ENCODE results near the gene SPAG16.

Gene SPAG16

DNA sequence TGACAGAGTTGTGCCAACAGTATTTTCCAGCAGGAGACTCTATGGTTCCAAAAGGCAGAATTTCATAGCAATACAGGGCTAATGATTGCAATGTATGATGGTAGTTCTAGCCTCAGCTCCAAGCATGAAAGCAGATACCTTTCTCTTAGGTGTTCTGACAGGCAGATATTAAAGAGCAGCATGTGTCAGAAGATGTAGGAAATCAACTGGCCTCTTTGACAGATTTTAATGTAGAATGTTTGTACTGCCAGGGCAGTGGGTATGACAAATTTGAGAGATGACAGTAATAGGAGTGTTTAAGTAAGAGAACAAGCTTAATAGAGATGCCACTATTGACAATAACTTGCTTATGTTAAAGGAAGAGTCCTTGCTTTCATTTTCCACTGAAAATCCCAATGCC lies 1105.1 kb downstream of the SPAG16 start:
- no peak for DNase-seq (ENCODE audit: low spot score)

DNA sequence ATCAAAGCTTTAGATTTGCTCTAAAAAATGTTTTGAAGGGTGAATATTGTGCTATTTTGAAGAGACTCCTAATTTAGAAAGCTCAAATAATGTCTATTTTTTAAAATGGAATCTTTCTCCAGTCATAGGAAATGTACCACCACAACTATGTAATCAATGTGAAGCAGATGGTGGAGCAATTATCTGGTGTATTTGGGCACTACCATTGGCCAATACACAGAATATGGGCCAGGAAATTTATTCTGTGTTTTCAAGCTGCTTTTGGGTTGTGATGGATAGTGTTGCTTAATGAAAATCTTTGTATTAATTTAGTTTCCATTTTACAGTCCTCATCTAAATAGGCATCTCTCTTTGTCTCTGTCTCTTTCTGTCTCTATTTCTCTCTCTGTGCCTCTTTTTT lies 1109.5 kb downstream of the SPAG16 start:
- DNase-seq (ENCODE audit: low spot score): no peak

DNA sequence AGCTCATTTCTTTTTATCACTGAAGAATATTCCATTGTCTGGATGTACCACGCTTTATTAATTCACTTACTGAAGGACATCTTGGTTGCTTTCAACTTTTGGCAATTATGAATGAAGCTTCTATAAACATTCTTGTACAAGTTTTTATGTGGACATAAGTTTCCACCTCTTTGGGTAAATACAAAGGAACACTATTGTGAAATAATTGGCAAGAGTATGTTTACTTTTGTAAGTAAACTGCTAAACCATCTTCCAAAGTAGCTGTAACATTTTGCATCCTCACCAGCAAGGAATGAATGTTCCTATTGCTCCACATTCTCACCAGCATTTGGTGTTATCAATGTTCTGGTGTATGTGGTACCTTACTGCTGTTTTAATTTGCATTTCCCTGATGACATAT lies 1110.8 kb downstream of the SPAG16 start:
- DNase-seq (ENCODE audit: low spot score): no peak

DNA sequence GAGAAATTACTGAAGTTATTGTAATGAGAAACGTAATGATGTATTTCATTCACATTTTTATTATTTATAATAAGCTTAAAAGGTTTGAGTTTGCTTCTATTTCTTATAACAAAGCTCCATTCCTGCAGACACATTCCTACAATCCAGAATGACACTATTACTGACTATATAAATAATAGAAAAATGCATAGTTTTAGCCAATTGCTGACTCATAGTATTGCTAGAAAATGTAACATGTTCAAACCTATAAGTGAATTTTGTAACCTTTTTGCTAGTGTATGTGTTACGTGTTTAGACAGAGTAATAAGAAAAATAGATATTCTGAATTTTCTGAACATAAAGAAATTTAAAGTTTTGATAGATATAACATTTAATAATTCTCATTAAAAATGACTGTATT lies 1117.3 kb downstream of the SPAG16 start:
- DNase-seq (ENCODE audit: low spot score): no peak

DNA sequence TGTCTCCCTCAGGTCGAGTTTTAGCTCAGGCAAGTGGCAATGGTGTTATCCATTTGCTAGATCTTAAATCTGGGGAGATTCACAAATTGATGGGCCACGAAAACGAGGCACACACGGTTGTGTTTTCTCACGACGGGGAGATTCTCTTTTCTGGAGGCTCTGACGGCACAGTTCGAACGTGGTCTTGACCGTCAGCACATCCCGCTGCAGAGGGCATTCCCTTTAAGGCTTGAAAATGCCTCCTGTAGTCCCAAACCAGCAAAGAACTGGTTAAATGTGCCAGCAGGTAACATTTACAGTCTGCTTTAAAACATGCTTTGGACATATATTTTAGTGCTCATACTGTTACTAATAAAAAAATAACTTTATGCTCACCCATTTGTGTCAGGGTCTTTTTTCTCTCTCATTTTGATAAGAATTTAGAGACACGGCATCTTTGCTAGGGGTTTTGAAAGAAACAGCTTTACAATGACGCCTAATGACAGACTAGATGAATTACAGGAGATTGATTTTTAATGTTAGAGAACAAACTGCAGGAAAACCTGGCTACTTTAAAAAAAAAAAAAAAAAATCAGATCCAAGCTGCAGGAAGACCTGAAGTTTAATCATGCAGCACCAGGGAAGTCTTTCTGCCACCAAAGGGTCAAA lies 1126.0 kb downstream of the SPAG16 start:
- no peak for DNase-seq (ENCODE audit: low spot score)

DNA sequence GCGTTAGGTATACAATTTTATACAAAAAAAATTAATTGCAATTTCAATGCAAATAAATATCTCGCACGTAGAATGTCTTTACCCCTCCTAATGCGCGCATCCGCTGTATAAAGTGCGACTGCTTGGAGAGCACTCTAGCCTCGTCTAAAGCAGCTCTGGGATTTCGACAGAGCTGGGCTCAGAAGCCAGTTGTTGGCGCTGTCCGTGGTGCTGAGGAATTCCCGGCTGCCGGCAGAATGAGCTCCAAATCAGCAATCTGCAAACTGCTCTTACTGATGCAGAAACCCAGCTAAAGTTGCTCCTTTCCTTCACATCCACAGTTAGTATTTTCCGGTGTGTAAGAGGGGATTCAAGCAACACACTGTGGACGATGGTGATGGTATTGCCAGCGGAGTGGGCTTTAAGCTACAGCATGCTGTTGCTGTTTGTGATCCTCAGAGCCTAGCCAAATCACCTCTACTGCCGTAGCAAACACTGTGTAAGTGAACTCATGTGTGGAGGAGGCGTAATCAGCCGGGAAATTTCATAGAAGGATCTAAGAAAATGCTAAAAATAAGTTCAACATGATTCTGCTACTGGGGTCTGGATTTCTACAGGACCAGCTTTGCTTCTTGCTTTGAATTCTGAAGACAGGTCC lies 1126.8 kb downstream of the SPAG16 start, which contains the start of gene VWC2L:
VWC2L (plus strand) TSS at position 137 of the 637 bp plus-strand sequence. CDS start 3,140 bp downstream, outside the sequence.
- peak; percentile 4 for DNase-seq (ENCODE audit: low spot score)

DNA sequence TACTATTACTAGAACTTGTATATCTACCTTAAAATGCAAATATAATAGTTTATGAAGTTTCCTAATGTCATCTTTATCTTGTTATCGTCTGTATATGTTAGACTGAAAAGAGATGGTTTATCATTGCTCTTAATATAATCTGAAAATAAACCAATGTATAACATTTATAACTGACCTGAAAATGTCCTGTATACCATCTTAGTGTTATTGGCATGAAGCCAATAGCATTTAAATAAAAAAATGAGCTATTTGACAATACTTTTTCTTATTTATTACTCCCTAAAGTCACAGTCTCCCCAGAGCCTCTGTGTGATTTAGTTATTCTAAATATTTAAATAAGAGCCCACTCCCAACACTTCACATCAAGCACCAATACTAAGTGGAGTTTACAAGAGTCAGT lies 1128.4 kb downstream of the SPAG16 start:
- DNase-seq (ENCODE audit: low spot score): no peak

DNA sequence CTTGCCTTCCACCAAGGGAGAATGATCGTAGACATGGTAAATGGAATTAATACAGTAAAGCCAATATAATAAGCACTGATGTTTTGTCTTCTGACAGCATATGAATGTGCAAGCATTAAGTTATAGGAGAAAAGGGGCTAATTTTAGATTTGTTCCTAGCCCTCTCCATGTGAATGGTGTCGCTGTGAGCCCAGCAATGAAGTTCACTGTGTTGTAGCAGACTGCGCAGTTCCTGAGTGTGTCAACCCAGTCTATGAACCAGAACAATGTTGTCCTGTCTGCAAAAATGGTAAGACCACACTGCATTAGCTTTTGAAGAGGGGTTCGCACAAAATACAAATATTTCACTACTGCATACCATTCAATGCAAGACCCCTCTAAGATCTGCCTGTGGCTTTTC lies 1152.2 kb downstream of the SPAG16 start:
- no peak for DNase-seq (ENCODE audit: low spot score)

DNA sequence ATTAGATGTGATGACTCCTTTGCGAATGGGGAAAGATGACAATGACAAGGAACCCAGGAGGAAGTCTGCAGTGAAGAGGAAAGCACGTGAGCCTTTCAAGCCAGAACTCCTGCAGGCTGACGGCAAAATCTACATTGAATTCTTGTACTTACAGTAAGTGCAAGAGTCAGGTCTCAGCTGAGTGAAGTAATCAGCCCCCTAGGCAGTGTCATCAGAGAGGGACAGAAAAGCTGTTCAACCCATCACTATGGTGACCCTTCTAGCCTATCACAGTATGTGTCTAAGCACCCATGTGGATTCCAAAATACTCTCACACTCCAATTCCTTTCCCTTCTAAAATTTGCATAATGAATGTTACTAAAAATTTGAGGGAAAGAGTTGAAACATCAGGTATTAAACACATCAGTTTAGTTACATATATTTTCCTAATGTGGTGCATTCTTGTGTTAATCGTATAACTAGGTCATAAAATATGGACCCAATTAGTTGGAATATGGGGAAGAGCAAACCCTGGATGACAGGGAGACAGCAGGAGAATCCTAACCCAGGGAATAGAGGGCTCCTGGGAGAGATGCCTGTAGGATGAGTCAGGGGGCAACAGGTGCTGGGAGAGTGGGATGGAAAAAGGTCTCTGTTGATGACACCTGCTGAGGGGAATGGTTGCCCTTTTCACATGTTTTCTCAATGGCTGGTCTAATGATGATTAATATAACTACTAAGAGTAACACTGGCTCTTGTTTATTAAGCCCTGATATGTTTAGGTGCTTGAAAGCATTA lies 1166.0 kb downstream of the SPAG16 start:
- no peak for DNase-seq (ENCODE audit: low spot score)

DNA sequence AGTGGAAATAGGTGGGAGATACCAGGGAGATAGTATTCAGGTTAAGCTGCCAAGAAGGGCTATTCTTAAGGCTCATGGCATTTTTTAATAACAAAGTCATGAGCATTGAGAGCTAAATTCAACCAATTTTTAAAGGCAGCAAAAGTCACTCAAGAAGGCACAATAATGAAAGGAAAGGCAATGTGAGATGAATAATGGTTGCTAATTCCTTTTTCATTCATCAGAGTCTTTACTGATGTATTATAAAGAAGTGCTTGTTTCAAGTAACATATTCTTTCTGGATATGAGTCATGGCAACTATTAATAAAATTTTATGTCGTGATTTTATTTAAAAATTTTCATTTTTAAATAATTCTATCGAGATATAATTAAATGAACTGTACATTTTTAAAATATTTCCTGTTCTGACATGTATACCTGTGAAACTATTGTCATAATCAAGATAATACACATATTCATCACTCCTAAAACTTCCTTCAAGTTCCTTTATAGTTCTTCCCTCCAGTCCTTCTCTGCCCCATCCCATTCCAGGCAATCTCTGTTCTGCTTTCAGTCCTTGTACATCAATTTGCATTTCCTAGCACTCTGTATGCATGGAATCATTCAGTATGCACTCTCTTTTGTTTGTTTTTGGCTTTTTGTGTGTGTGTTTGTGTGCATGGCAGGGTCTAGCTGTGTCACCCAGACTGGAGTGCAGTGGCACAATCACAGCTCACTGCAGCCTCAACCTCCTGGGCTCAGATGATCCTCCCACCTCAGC lies 1167.4 kb downstream of the SPAG16 start:
- DNase-seq (ENCODE audit: low spot score): no peak
